ENCODE results near the gene AOPEP. TPM values are rescaled to one million over a fixed set of nuclear protein-coding genes. Genes with fewer than 3 reads are reported as not detected.
"Not testable (repeated sequence)": the region's sequence is repeated elsewhere in the genome, so short reads cannot be mapped to it uniquely, and the experiment has no call there.

AOPEP gene
- total RNA-seq, 2 experiments from 2014 or later: 10.7 to 12.2 TPM

DNA sequence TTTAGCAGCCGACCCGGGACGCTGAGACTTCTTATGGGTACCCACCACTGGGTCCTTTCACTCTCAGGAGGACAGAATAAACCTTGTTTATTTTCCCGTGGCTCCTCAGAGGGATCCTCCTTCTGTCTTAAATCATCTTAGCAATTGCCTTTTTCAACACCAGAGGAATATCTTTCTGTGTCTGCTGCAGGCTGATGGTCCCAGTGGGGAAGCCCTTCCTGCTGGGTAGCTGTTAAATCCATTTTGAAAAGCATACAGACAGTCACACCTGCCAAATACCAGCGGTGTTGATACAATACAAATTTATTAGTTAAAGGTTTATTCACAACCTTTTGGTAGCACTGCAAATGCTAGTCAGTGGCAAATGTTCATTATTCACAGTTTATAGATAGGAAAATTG, 222.9 kb downstream of the AOPEP start:
- no peaks in the 10 kb centered on the region for H3K27me3 Mint-ChIP-seq
- no peaks in the 10 kb centered on the region for H3K9me3 Mint-ChIP-seq
- POLR2A ChIA-PET: no interaction called here
- CTCF ChIA-PET: no interaction called here
- H3K4me1 Mint-ChIP-seq (ENCODE audit: low read depth): peaks cover 36% of the 10 kb centered on the region
- H3K4me3 Mint-ChIP-seq: no peak overlapping the region
- no peak for DNase-seq
- intact Hi-C loops (cut with micrococcal nuclease): no loop called here
- H3K27ac Mint-ChIP-seq: no peak overlapping the region
- H3K36me3 Mint-ChIP-seq: no peaks in the 10 kb centered on the region

DNA sequence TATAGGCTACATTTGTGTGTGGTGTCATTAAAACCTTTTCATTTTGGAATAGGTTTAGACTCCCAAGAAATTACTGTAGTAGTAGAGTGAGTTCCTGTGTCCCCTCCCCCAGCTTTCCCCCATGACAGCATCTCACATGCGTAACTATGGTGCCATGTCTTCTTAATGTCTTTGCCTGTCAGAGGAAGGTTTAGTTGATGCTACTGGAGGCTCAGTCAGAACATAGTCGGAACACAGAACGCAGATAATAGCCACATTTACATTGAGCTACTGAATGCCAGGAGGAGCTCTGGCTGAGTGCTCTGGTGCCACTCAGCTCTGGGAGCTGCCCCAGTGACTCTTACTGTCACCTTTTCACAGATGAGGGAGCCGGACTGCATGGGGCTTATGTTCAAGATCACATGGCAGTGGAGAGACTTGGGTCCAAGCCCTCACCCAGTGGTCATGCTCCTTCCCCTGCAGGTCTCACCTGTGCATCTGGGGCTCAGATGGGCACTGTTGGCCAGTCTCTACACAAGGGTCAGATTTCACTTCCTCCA, 223.6 kb downstream of the AOPEP start:
- H3K27me3 Mint-ChIP-seq: no peaks in the 10 kb centered on the region
- peaks cover 36% of the 10 kb centered on the region for H3K4me1 Mint-ChIP-seq (ENCODE audit: low read depth)
- no peak for DNase-seq
- no peak overlapping the region for H3K4me3 Mint-ChIP-seq
- CTCF ChIA-PET: no interaction called here
- H3K9me3 Mint-ChIP-seq: no peaks in the 10 kb centered on the region
- no peak overlapping the region for H3K27ac Mint-ChIP-seq
- POLR2A ChIA-PET: no interaction called here
- H3K36me3 Mint-ChIP-seq: no peaks in the 10 kb centered on the region
- intact Hi-C loops (cut with micrococcal nuclease): loop anchor here (5.0 kb wide), 1 partner anchor 73 kb away; no protein-coding TSS in a partner anchor

DNA sequence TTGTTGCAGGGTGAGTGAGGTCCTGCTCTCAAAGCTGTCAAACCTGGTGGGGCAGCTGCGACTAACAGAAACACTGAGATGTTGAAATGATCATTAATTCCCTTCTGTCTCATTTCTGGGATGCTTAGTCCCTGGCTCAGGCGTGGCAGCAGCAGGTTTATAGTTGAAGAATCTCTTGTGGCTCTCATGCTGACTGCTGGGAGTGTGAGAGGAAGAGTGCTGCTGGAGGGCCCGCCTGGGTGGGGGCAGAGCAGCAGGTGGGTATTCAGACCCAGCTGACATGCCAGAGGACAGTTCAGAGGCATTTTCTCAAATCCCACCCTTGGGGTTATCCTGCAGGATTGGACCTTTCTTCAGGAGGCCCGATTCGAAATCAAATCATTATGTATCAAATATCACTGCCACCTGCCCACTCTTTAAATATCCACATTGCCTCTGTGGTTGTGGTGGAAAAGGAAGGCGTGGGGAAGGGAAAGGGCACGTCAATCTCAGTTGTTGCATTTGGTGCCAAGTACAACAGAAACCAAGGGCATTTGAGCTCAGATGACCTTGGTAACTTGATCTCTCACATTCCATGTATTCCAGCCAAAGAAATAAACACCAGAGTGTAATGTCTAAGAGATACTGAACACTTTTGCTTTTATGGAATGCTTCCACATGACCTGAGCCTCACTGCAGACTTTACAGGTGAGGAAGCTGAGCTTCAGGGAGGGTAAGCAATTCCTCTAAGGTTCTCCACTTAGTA, 224.3 kb downstream of the AOPEP start:
- Mint-ChIP-seq H3K27me3 (no peaks in the 10 kb centered on the region), H3K4me1 (ENCODE audit: low read depth) (peaks cover 36% of the 10 kb centered on the region), H3K9me3 (no peaks in the 10 kb centered on the region), H3K36me3 (no peaks in the 10 kb centered on the region), H3K27ac (no peak overlapping the region), H3K4me3 (no peak overlapping the region)
- DNase-seq: no peak
- ChIA-PET CTCF (no interaction called here), POLR2A (no interaction called here)
- intact Hi-C loops (cut with micrococcal nuclease): loop anchor here (5.0 kb wide), 1 partner anchor 73 kb away; no protein-coding TSS in a partner anchor

DNA sequence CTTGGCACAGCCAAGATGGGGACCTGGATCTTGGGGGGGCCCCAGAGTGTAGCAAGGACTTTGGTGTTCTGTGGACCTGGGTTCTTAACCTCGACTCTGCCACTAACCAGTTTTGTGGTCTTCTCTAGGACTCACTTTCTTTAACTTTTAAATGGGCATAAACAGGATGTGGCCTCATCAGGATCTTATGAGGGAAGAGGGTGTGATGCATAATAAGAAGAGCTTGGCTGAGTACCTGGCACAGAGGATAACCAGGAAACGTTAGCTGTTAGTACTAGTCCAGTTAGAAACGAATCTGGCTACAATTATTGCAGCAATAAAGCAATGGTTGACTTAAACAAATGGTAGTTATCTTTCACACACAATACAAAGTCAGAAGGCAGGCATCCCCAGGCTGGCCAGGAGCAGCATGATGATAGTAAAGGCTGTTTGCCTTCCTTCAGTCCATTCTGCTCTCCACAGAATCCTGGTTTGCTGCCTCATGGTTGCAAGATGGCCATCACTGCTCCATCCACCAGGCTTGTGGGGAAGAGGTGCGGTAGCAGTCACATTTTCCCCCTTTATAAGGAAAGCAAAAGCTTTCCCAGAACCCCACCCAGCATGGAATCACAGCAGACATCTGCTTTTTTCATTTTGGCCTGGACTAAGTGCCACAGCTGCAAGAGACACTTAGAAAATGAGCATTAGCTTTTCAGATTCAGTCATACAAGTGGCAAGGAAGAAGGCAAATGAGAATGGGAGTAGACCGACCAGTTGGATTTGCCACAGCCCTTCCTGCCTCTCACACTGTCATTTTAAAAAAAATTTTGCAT, 225.0 kb downstream of the AOPEP start:
- intact Hi-C loops (cut with micrococcal nuclease): loop anchor here (5.0 kb wide), 1 partner anchor 74 kb away; no protein-coding TSS in a partner anchor
- H3K27me3 Mint-ChIP-seq: no peaks in the 10 kb centered on the region
- no peak overlapping the region for H3K4me3 Mint-ChIP-seq
- H3K4me1 Mint-ChIP-seq (ENCODE audit: low read depth): peaks cover 36% of the 10 kb centered on the region
- no peaks in the 10 kb centered on the region for H3K36me3 Mint-ChIP-seq
- ChIA-PET POLR2A (interaction anchor here (0.6 kb wide), 2 partner anchors 416 to 731 kb away, joined by 3 read pairs; no protein-coding TSS in a partner anchor), CTCF (no interaction called here)
- H3K9me3 Mint-ChIP-seq: no peaks in the 10 kb centered on the region
- no peak overlapping the region for H3K27ac Mint-ChIP-seq
- DNase-seq: no peak

DNA sequence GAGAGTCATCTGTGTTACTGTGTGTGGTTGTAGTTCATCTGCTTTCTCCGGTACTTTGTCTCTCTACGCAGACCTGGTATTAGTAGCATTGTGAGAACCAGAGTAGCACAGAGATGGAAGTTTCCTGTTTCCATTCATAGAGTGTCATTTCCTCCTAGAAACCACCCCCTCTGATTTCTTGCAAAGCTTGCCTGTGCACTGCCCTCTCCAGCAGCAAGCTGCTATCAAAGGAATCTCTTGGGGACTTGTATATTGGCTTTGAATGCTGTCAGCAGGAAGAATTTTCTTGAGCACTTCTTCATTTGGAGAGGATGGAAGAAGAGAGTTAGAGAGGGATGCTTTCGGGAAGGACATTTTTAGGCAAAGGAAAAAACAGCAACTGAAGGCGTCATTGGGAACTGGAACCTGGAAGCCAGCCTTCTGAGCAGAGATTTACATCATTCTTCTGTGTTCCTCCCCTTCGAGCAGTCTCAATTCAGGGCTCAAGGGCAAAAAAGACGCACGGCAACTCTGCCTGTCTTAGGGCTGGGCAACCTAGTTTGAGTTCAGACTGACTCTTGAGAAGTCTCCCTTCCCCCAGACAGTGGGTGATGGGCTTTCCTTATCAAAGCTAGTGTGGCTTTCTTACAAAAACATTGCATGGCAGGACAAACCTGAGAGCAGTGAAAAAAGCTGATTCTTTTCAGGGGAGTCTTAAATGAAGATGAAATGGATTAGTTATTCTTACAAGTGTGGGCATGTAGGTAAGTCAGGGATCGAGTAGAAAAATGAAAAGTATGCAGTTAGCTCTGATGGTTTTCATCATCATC, 226.3 kb downstream of the AOPEP start:
- Mint-ChIP-seq H3K4me1 (ENCODE audit: low read depth) (peaks cover 36% of the 10 kb centered on the region), H3K27ac (no peak overlapping the region), H3K27me3 (no peaks in the 10 kb centered on the region), H3K9me3 (no peaks in the 10 kb centered on the region), H3K36me3 (no peaks in the 10 kb centered on the region), H3K4me3 (no peak overlapping the region)
- CTCF ChIA-PET: interaction anchor here (0.6 kb wide), 1 partner anchor 179 kb away, joined by 3 read pairs; no protein-coding TSS in a partner anchor
- POLR2A ChIA-PET: no interaction called here
- intact Hi-C loops (cut with micrococcal nuclease): loop anchor here (5.0 kb wide), 1 partner anchor 75 kb away; no protein-coding TSS in a partner anchor
- peak; percentile 28 for DNase-seq

DNA sequence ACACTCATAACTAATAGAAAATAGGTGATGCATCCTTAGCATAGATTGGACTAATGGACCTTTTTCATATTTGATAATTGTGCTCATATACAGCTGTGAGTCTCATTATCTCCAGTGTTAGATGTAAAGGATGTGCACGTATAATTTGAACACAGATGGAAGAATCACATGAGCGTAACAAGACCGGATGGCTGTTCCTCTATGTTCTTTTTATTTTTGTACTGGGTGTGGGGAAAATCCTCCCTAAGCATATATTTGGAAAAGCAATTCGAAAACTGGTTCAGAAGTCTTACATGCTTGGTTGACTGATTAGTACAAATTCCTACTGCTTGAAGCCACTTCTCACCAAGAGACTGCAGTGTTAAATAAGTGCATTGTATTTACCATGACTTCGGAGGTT, 230.2 kb downstream of the AOPEP start:
- H3K36me3 Mint-ChIP-seq: peaks cover 5% of the 10 kb centered on the region
- no peaks in the 10 kb centered on the region for H3K9me3 Mint-ChIP-seq
- intact Hi-C loops (cut with micrococcal nuclease): no loop called here
- POLR2A ChIA-PET: no interaction called here
- H3K27me3 Mint-ChIP-seq: no peaks in the 10 kb centered on the region
- CTCF ChIA-PET: no interaction called here
- no peak for DNase-seq
- H3K27ac Mint-ChIP-seq: no peak overlapping the region
- H3K4me1 Mint-ChIP-seq (ENCODE audit: low read depth): peaks cover 15% of the 10 kb centered on the region
- H3K4me3 Mint-ChIP-seq: no peak overlapping the region

DNA sequence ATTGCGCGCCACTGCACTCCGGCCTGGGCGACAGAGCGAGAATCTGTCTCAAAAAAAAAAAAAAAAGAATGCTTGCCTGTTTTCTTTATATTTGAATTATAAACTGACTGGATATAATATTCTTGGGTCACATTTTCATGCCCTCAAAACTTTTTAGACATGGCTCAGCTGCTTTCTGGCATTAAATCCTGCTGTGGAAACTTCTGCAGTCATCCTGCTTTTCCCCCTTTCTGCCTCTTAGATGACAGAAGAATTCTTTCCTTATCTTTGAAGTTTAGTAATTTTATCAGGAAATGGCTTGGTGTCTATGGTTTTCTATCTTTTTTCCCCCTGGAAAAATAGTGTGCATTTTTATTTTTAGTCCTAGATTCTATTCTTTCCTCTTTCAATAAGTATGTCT, 234.5 kb downstream of the AOPEP start:
- H3K27me3 Mint-ChIP-seq: no peaks in the 10 kb centered on the region
- POLR2A ChIA-PET: no interaction called here
- no peak overlapping the region for H3K27ac Mint-ChIP-seq
- H3K36me3 Mint-ChIP-seq: peaks cover 8% of the 10 kb centered on the region
- H3K4me1 Mint-ChIP-seq (ENCODE audit: low read depth): no peaks in the 10 kb centered on the region
- CTCF ChIA-PET: no interaction called here
- H3K4me3 Mint-ChIP-seq: no peak overlapping the region
- H3K9me3 Mint-ChIP-seq: no peaks in the 10 kb centered on the region
- intact Hi-C loops (cut with micrococcal nuclease): no loop called here
- no peak for DNase-seq

DNA sequence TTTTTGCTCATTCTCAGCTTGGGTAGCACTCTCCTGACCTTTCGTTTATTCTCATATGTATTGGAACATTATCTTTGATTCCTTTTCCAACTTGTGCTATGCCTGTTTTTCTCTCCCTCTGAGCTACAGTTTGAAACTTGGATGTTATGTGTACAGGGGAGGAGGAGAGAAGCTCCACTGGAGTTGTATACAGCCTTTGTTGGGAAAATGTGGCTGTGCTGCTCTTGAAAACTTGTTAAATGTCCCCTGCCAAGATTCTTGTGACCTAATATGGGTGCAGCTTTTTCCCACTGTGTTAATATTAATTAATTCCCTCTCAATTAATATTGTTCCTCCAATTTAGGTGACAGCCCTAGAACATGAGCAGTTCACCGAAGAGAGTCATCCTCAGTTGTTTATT, 235.4 kb downstream of the AOPEP start:
- H3K9me3 Mint-ChIP-seq: no peaks in the 10 kb centered on the region
- intact Hi-C loops (cut with micrococcal nuclease): no loop called here
- peaks cover 8% of the 10 kb centered on the region for H3K36me3 Mint-ChIP-seq
- H3K27me3 Mint-ChIP-seq: no peaks in the 10 kb centered on the region
- CTCF ChIA-PET: interaction anchor here (0.5 kb wide), 1 partner anchor 89 kb away, joined by 4 read pairs; no protein-coding TSS in a partner anchor
- POLR2A ChIA-PET: no interaction called here
- no peak overlapping the region for H3K27ac Mint-ChIP-seq
- no peak overlapping the region for H3K4me3 Mint-ChIP-seq
- DNase-seq: no peak
- no peaks in the 10 kb centered on the region for H3K4me1 Mint-ChIP-seq (ENCODE audit: low read depth)

DNA sequence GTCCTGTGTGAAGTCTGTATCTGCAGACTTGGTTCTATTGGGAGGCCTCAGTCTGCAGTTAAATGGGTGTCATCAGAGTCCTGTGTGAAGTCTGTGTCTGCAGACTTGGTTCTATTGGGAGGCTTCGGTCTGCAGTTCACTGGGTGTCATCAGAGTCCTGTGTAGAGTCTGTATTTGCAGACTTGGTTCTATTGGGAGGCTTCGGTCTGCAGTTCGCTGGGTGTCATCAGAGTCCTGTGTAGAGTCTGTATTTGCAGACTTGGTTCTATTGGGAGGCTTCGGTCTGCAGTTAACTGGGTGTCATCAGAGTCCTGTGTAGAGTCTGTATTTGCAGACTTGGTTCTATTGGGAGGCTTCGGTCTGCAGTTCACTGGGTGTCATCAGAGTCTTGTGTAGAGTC, 239.1 kb downstream of the AOPEP start:
- H3K4me1 Mint-ChIP-seq (ENCODE audit: low read depth); POLR2A ChIA-PET; DNase-seq; H3K4me3 Mint-ChIP-seq; H3K27me3 Mint-ChIP-seq; intact Hi-C loops (cut with micrococcal nuclease); H3K27ac Mint-ChIP-seq; H3K36me3 Mint-ChIP-seq; H3K9me3 Mint-ChIP-seq; CTCF ChIA-PET: not testable (repeated sequence)

DNA sequence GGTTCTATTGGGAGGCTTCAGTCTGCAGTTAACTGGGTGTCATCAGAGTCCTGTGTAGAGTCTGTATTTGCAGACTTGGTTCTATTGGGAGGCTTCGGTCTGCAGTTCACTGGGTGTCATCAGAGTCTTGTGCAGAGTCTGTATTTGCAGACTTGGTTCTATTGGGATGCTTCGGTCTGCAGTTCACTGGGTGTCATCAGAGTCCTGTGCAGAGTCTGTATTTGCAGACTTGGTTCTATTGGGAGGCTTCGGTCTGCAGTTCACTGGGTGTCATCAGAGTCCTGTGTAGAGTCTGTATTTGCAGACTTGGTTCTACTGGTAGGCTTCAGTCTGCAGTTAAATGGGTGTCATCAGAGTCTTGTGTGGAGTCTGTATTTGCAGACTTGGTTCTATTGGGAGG, 239.5 kb downstream of the AOPEP start:
- H3K27me3 Mint-ChIP-seq; intact Hi-C loops (cut with micrococcal nuclease); H3K4me1 Mint-ChIP-seq (ENCODE audit: low read depth); CTCF ChIA-PET; POLR2A ChIA-PET; H3K27ac Mint-ChIP-seq; H3K9me3 Mint-ChIP-seq; DNase-seq; H3K36me3 Mint-ChIP-seq; H3K4me3 Mint-ChIP-seq: not testable (repeated sequence)

DNA sequence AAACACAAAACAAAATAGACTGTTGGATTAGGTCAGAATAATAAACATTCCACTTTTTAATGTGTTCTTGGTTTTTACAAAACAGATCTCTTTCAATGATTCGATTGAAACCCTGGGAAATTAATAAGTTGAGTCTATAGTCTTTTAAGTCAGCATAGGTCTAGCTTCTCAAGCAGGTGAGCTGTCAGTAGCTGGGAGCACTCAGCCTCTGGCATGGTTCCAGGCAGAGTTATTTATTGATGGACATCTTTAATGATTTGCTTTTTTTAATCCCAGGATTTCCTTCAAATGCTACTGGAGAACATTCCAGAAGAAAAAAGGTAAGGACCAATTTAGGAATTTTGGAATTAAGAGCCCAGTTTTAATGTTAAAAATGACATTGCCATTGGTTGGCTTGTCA, 241.0 kb downstream of the AOPEP start:
- intact Hi-C loops (cut with micrococcal nuclease): no loop called here
- H3K36me3 Mint-ChIP-seq: peaks cover 4% of the 10 kb centered on the region
- H3K9me3 Mint-ChIP-seq: no peaks in the 10 kb centered on the region
- ChIA-PET CTCF (no interaction called here), POLR2A (no interaction called here)
- no peak overlapping the region for H3K27ac Mint-ChIP-seq
- no peaks in the 10 kb centered on the region for H3K27me3 Mint-ChIP-seq
- DNase-seq: no peak
- no peaks in the 10 kb centered on the region for H3K4me1 Mint-ChIP-seq (ENCODE audit: low read depth)
- H3K4me3 Mint-ChIP-seq: no peak overlapping the region

Data from activated CD4-positive, alpha-beta memory T cell treated with anti-CD3 and anti-CD28 coated beads for 36 hours (primary cell).